ENCODE data around the gene MYH6.

MYH6 gene

DNA sequence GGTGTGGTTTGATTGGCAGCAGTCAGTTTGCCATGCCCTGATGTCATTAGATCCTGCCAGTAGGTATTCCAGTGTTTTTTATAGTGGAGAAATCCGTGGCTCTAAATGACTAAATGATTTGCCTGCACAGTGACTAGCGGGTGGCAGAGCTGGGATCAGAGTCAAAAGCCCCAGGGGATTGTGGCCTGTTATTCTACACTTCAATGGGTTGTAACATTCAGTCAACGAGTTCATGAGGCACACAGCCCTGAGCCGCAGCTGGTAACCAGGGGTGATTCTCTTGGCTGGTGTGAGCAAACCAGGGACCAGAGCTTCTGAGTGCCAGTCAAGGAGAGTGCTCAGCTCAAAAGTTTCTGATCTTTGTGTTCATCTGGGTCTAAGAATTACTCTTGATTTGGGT, 1.8 kb downstream of the MYH6 start:
- Histone ChIP-seq H2AFZ (ENCODE audit: insufficient read depth, low read length, poor library complexity) (no peak overlapping the region), H3K9ac (ENCODE audit: low read length) (no peak overlapping the region), H3K27ac (ENCODE audit: low read depth, low read length) (no peak overlapping the region), H3K18ac (ENCODE audit: low read length) (no peak overlapping the region), H2BK120ac (ENCODE audit: insufficient read depth, low read length, poor library complexity) (no peak overlapping the region), H3K36me3 (ENCODE audit: control insufficient read depth in 1 of 2, insufficient read depth in 2 of 2, low read length in 2 of 2) (no peaks in the 10 kb centered on the region), H2AK5ac (ENCODE audit: low read length) (no peak overlapping the region), H2BK5ac (ENCODE audit: low read depth, low read length, poor library complexity) (no peak overlapping the region), H3K4me2 (ENCODE audit: low read length) (no peak overlapping the region), H3K27me3 (ENCODE audit: insufficient read depth, low read length) (no peaks in the 10 kb centered on the region), H3K4ac (ENCODE audit: low read depth, low read length) (no peak overlapping the region), H3K9me3 (ENCODE audit: insufficient read depth, low read depth, low read length) (peaks cover 2% of the 10 kb centered on the region), H3K23ac (ENCODE audit: low read length) (no peak overlapping the region), H4K91ac (ENCODE audit: low read depth, low read length) (no peak overlapping the region), H4K12ac (ENCODE audit: low read depth, low read length) (no peak overlapping the region), H3K79me1 (ENCODE audit: low read length) (no peaks in the 10 kb centered on the region), H3K4me1 (ENCODE audit: control insufficient read depth in 1 of 2, insufficient read depth in 2 of 2, low read length in 2 of 2) (peaks cover 0 to 2% of the 10 kb centered on the region in 2 experiments), H3K79me2 (ENCODE audit: control insufficient read depth, insufficient read depth, low read length, poor library complexity) (no peaks in the 10 kb centered on the region), H3K4me3 (ENCODE audit: low read depth, low read length) (no peak overlapping the region), H4K8ac (ENCODE audit: low read depth, low read length) (no peak overlapping the region), H3K14ac (ENCODE audit: low read length) (no peak overlapping the region), H2BK12ac (ENCODE audit: low read length) (no peak overlapping the region)
- WGBS (ENCODE audit: extremely low coverage, insufficient coverage, insufficient read length), result no CpG with 5 or more reads among the region's 4 CpGs
- DNase-seq, result no peak

DNA sequence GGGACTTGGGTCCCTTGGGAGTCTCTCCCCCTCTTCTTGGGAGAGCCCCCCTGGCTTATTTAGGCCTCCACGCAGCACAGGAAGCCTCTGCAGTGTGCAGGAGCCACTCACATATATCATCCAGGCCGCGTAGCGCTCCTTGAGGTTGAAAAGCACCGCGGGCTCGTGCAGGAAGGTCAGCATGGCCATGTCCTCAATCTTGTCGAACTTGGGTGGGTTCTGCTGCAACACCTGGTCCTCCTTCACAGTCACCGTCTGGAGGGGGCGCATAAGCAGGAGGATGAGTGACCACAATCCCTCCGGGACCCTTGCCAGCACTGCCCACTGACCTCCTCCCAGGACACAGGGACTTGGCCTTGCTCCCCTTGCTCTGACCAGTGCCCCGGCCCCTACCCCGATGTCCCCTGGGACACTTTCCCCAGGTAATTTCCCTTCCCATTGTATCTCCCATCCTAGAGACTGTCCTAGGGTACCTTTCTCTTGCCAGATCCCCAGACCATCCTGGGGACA, 2.5 kb downstream of the MYH6 start:
- H2BK120ac ChIP-seq (ENCODE audit: insufficient read depth, low read length, poor library complexity), result no peak overlapping the region
- H3K18ac ChIP-seq (ENCODE audit: low read length), result no peak overlapping the region
- no peaks in the 10 kb centered on the region for H3K36me3 ChIP-seq (ENCODE audit: control insufficient read depth in 1 of 2, insufficient read depth in 2 of 2, low read length in 2 of 2)
- H2BK5ac ChIP-seq (ENCODE audit: low read depth, low read length, poor library complexity), result no peak overlapping the region
- H3K23ac ChIP-seq (ENCODE audit: low read length), result no peak overlapping the region
- WGBS (ENCODE audit: extremely low coverage, insufficient coverage, insufficient read length), result no CpG with 5 or more reads among the region's 13 CpGs
- no peak overlapping the region for H3K27ac ChIP-seq (ENCODE audit: low read depth, low read length)
- no peaks in the 10 kb centered on the region for H3K27me3 ChIP-seq (ENCODE audit: insufficient read depth, low read length)
- H3K79me2 ChIP-seq (ENCODE audit: control insufficient read depth, insufficient read depth, low read length, poor library complexity), result no peaks in the 10 kb centered on the region
- H3K79me1 ChIP-seq (ENCODE audit: low read length), result no peaks in the 10 kb centered on the region
- H3K4me1 ChIP-seq (ENCODE audit: control insufficient read depth in 1 of 2, insufficient read depth in 2 of 2, low read length in 2 of 2), result peaks cover 0 to 2% of the 10 kb centered on the region in 2 experiments
- H3K4ac ChIP-seq (ENCODE audit: low read depth, low read length), result no peak overlapping the region
- no peak overlapping the region for H3K4me3 ChIP-seq (ENCODE audit: low read depth, low read length)
- no peak overlapping the region for H2AFZ ChIP-seq (ENCODE audit: insufficient read depth, low read length, poor library complexity)
- H4K8ac ChIP-seq (ENCODE audit: low read depth, low read length), result no peak overlapping the region
- no peak overlapping the region for H4K12ac ChIP-seq (ENCODE audit: low read depth, low read length)
- H2AK5ac ChIP-seq (ENCODE audit: low read length), result no peak overlapping the region
- H3K9ac ChIP-seq (ENCODE audit: low read length), result no peak overlapping the region
- DNase-seq, result no peak
- H3K4me2 ChIP-seq (ENCODE audit: low read length), result no peak overlapping the region
- no peak overlapping the region for H4K91ac ChIP-seq (ENCODE audit: low read depth, low read length)
- peaks cover 2% of the 10 kb centered on the region for H3K9me3 ChIP-seq (ENCODE audit: insufficient read depth, low read depth, low read length)
- H3K14ac ChIP-seq (ENCODE audit: low read length), result no peak overlapping the region
- H2BK12ac ChIP-seq (ENCODE audit: low read length), result no peak overlapping the region

DNA sequence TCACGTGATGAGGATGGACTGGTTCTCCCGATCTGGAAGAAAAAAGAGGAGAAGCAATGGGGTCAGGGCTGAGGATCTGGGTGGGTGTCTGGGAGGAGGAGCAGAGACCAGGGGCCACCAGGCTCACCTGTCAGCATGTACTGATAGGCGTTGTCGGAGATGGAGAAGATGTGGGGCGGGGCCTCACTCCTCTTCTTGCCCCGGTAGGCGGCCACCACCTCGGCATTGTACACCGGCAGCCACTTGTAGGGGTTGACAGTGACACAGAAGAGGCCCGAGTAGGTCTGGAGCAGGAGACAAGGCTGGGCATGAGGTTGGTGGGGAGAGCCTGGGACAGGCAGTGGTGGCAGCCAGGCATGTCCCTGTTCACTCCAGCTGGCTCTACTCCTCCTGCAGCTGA, 3.0 kb downstream of the MYH6 start:
- Histone ChIP-seq H3K36me3 (ENCODE audit: control insufficient read depth in 1 of 2, insufficient read depth in 2 of 2, low read length in 2 of 2) (no peaks in the 10 kb centered on the region), H3K23ac (ENCODE audit: low read length) (no peak overlapping the region), H4K91ac (ENCODE audit: low read depth, low read length) (no peak overlapping the region), H3K9ac (ENCODE audit: low read length) (no peak overlapping the region), H2AK5ac (ENCODE audit: low read length) (no peak overlapping the region), H3K27ac (ENCODE audit: low read depth, low read length) (no peak overlapping the region), H3K27me3 (ENCODE audit: insufficient read depth, low read length) (no peaks in the 10 kb centered on the region), H2AFZ (ENCODE audit: insufficient read depth, low read length, poor library complexity) (no peak overlapping the region), H4K12ac (ENCODE audit: low read depth, low read length) (no peak overlapping the region), H3K14ac (ENCODE audit: low read length) (no peak overlapping the region), H3K4me2 (ENCODE audit: low read length) (no peak overlapping the region), H3K18ac (ENCODE audit: low read length) (no peak overlapping the region), H2BK12ac (ENCODE audit: low read length) (no peak overlapping the region), H2BK5ac (ENCODE audit: low read depth, low read length, poor library complexity) (no peak overlapping the region), H3K79me1 (ENCODE audit: low read length) (no peaks in the 10 kb centered on the region), H4K8ac (ENCODE audit: low read depth, low read length) (no peak overlapping the region), H3K4ac (ENCODE audit: low read depth, low read length) (no peak overlapping the region), H2BK120ac (ENCODE audit: insufficient read depth, low read length, poor library complexity) (no peak overlapping the region), H3K9me3 (ENCODE audit: insufficient read depth, low read depth, low read length) (peaks cover 2% of the 10 kb centered on the region), H3K4me3 (ENCODE audit: low read depth, low read length) (no peak overlapping the region), H3K4me1 (ENCODE audit: control insufficient read depth in 1 of 2, insufficient read depth in 2 of 2, low read length in 2 of 2) (no peaks in the 10 kb centered on the region), H3K79me2 (ENCODE audit: control insufficient read depth, insufficient read depth, low read length, poor library complexity) (no peaks in the 10 kb centered on the region)
- DNase-seq, result no peak
- WGBS (ENCODE audit: extremely low coverage, insufficient coverage, insufficient read length), result no CpG with 5 or more reads among the region's 10 CpGs

DNA sequence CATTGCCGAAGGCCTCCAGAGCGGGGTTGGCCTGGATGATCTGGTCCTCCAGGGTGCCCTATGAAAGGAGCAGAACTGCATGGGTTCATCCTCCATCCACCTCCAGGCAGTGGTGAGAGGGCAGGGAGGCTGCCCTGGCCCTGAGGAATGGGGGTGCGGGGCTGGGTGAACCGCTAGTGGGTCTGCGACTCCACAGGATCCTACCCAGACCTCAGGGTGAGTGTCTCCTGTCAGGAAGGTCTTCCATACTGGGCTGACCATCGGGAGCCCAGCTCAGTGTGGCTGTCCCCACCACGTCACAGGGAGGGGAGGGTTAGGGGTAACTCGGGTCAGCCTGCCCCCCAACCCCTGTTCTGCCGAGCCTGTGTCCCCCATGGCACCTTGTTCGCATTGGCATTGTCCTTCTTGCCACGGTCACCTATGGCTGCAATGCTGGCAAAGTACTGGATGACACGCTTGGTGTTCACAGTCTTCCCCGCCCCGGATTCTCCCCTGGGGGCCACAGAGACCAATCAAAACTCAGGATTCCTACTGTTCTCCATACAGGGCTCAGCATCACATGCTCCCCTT, 3.7 kb downstream of the MYH6 start:
- Histone ChIP-seq H4K12ac (ENCODE audit: low read depth, low read length) (no peak overlapping the region), H3K4ac (ENCODE audit: low read depth, low read length) (no peak overlapping the region), H3K79me2 (ENCODE audit: control insufficient read depth, insufficient read depth, low read length, poor library complexity) (no peaks in the 10 kb centered on the region), H3K9me3 (ENCODE audit: insufficient read depth, low read depth, low read length) (peaks cover 2% of the 10 kb centered on the region), H3K9ac (ENCODE audit: low read length) (no peak overlapping the region), H3K27ac (ENCODE audit: low read depth, low read length) (no peak overlapping the region), H3K79me1 (ENCODE audit: low read length) (no peaks in the 10 kb centered on the region), H3K36me3 (ENCODE audit: control insufficient read depth in 1 of 2, insufficient read depth in 2 of 2, low read length in 2 of 2) (no peaks in the 10 kb centered on the region), H2BK5ac (ENCODE audit: low read depth, low read length, poor library complexity) (no peak overlapping the region), H2BK120ac (ENCODE audit: insufficient read depth, low read length, poor library complexity) (no peak overlapping the region), H3K4me3 (ENCODE audit: low read depth, low read length) (no peak overlapping the region), H4K91ac (ENCODE audit: low read depth, low read length) (no peak overlapping the region), H2AFZ (ENCODE audit: insufficient read depth, low read length, poor library complexity) (no peak overlapping the region), H3K18ac (ENCODE audit: low read length) (no peak overlapping the region), H3K23ac (ENCODE audit: low read length) (no peak overlapping the region), H3K14ac (ENCODE audit: low read length) (no peak overlapping the region), H2BK12ac (ENCODE audit: low read length) (no peak overlapping the region), H4K8ac (ENCODE audit: low read depth, low read length) (no peak overlapping the region), H3K4me1 (ENCODE audit: control insufficient read depth in 1 of 2, insufficient read depth in 2 of 2, low read length in 2 of 2) (no peaks in the 10 kb centered on the region), H2AK5ac (ENCODE audit: low read length) (no peak overlapping the region), H3K27me3 (ENCODE audit: insufficient read depth, low read length) (no peaks in the 10 kb centered on the region), H3K4me2 (ENCODE audit: low read length) (no peak overlapping the region)
- DNase-seq, result no peak
- WGBS (ENCODE audit: extremely low coverage, insufficient coverage, insufficient read length), result no CpG with 5 or more reads among the region's 14 CpGs

Measured in trophoblast cell (in vitro differentiated cells and primary cell).